Heart left ventricle (tissue), 13 donors: ENCODE results near the gene DTX3L.

Source experiments
- CTCF ChIP-seq, 12 donors: fragments of 200-600 bp; sonication (generic) in 4 of 12; IDR thresholded peaks; one replicate each; pipeline versions ENCODE4 v1.5.0 to v1.8.0; 2018 to 2022; ENCODE audit warnings: antibody characterized with exemption in 12 of 12, mild to moderate bottlenecking in 5 of 12
- POLR2A ChIP-seq, 2 donors: fragments of 450-650 bp; IDR thresholded peaks; one replicate each; pipeline ENCODE4 v1.6.1; 2017; ENCODE audit warnings: antibody characterized with exemption in 2 of 2, mild to moderate bottlenecking in 2 of 2, moderate library complexity in 2 of 2
- donor health status: ischemic (EF 13 %, LVEDD 7.1; RV severe dilation, severe dysfunction).
- donor health status: DM: no; HTN: yes; CAD: no.
- donor health status: DM: no; HTN: no; CAD: no.
- donor health status: ischemic (EF 25% LVEDD 6.9; RV normal size, moderate dysfunction).
- donor health status: ischemic (EF 25% LVEDD 5.7; RV mildly dilated, moderate dysfunction).
- donor health status: ischemic (EF 35%, LVEDD 5.7; RV mildly dilated, moderate dysfunction).
- donor health status: nonischemic (EF 11% LVEDD 7.7; RV severe dilation, severe dysfunction).
- donor health status: DM: yes; HTN: yes; CAD: no.
- donor health status: PGD.
- donor health status: ischemic (EF 29% LVEDD 5.4; RV normal size, mild dysfunction).
- donor health status: nonischemic (EF 23%, LVEDD 6.1; RV moderate dilation, normal function).

GRCh38 chr3:122553171-122553570, 11.0 kb upstream of the DTX3L start:
- no peak for TF ChIP-seq CTCF (IDR thresholded peaks at IDR 0.05)
- no peak for TF ChIP-seq POLR2A (IDR thresholded peaks at IDR 0.05)
